NCI-H345 treated with DMSO at 0.1 percent for 48 hours (cell line): ENCODE results near the gene CADM2.

Source experiments
- DNase-seq: peaks from one replicate; lab custom pipeline; 2025; ENCODE audit not compliant: unreplicated experiment; lab: John Stamatoyannopoulos, UW

Gene CADM2

DNA sequence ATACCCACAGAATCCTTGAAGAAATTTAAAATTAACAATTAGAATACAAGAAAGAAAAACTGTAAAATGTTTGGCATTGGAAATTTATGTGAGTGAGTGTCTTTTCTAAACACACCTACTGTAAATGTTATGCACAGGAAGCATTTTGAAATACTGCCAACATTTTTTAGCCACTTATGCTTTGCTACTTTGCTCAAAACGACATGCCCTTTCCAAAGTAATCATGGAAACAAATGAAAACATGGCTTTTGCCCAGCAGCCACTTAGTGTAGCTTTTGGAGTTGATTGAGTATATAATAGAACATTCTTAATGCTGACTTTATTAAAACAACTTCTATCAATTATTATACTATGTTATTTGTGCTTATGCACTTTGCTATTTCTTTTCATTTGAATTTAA is 823.0 kb downstream of the CADM2 start:
- DNase-seq: peak; percentile 8

- no peak for DNase-seq
Observed at GRCh38 chr3:85783291-85783690, 824.5 kb downstream of the CADM2 start.

- DNase-seq: no peak
Observed at GRCh38 chr3:85785766-85786165, 827.0 kb downstream of the CADM2 start.

DNA sequence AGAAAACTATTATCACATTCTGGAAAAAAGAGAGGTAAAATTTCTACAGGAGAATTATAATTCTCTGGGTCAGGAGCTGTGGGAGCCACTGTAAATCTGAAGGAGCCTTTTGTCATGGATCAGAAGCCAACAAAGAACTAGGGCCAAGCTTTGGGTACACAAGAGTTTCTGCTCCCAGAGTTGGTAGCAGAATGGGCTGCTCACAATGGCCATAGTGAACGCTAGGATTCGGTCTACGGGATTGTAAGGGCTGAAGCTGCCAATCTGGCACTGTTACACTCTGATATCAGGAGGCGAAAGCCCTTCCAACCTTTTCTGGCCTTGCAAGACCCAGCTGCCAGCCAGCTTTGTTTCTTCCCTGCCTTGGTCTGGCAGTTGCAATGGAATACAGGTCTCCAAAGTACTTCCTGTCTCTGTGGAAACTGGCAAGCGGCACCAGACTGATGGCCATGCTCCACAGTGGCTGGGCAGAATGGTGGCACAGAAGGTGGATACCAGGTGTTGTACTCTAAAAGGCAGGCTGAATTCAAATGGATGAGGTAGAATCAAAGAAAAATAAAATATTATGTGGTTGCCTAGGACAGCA is 831.7 kb downstream of the CADM2 start:
- DNase-seq: no peak

DNA sequence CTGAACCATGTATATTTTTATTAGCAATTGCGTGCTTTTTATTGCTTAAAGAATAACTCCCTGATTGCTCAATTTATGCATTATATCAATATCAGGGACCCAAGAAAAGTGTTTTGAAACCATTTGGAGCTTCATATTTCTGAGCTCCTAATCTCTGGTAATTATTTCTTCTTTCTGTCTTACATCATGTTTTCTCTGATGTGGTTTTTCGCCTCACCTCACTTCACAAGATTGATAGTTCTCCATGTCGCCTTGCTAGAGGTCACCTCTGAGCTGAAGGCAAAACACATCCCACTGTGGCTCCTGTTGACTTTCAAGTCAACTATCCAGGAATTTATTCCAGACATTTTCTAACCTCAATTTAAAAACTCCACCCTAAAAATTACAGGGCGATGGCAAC is 837.4 kb downstream of the CADM2 start:
- no peak for DNase-seq

- no peak for DNase-seq
Observed at GRCh38 chr3:85800676-85801075, 841.9 kb downstream of the CADM2 start.

DNA sequence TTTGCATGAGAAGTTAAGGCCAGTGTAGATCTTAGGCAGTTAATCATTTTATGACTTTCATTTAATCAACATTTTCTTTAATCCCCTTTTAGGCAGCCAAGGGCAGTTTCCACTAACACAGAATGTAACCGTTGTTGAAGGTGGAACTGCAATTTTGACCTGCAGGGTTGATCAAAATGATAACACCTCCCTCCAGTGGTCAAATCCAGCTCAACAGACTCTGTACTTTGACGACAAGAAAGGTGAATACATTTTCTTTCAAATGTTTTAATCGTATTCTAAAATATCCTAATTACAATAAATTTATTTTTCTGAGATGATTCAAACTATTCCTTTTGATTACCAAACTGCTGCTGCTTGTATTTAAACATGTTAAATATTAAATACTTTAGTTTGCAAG is 843.2 kb downstream of the CADM2 start:
- DNase-seq: no peak

DNA sequence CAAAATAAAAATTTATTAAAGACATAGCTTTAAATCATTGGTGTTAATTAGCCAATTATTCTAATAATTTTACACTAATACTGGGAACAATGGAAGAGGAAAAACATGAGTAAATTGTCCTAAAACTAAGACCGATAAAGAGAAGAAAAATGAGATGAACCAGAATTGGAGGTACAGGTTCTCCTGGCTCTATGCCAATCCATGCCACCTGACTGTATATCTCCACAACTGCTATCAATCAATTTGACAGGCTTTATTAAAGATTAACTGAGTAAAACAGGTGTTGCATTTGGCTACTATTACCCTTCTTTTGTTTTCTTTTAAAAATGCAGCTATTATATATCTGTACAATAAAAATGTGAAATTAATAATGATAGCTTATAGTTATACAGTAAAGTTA is 850.0 kb downstream of the CADM2 start:
- no peak for DNase-seq

DNA sequence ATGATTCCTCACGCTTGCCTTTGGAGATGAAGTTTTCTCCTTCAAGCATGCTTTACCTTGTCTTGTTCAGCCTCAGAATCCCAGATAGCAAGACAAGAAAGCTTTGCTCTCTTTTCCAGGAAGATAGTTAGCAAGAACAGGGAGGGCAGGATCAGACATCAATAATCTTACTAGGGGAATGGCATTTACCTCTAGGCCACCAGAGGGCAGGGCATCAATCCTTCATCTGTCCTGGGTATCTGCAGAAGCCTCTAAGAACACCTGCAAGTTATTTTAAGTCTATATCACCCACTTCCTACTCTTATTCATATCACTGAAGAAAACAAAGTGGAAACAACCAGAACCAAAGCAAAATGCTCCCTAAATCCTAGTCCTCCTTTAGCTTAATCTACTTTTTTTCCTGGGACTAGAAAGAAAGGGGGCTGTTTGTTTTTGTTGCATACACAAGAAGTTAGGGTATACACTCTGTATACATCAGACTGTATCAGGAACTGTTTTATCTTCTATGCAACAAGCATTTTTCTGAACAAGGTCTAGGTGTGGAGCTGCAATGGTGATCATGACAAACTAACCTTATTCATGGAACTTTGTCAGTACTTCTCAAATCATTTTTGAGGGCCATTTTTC is 862.5 kb downstream of the CADM2 start:
- DNase-seq: peak; percentile 4

GRCh38 chr3:85835857-85836440 is 877.2 kb downstream of the CADM2 start:
- no peak for DNase-seq

GRCh38 chr3:85837402-85837801 is 878.6 kb downstream of the CADM2 start:
- DNase-seq: no peak

GRCh38 chr3:85838921-85839320 is 880.1 kb downstream of the CADM2 start:
- peak; percentile 36 for DNase-seq

DNA sequence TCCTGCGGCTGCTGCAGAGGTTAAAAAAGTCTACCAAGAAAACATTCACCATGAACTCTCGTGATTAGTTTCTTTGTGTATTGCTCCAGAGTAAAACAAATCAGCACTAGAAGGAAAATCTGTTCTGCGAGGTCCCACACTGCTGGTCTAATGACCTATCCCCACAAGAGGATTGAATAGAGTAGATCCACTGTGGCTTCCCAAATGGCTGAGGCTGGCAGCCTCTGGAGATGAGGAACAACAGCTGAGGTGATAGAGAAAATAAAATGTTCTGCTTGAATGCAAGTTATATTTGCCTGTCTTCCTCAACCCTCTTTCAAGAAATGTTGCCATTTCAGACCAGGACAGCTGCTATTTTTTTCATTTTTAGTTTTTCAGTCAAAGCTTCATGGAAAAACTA is 883.3 kb downstream of the CADM2 start:
- no peak for DNase-seq

DNA sequence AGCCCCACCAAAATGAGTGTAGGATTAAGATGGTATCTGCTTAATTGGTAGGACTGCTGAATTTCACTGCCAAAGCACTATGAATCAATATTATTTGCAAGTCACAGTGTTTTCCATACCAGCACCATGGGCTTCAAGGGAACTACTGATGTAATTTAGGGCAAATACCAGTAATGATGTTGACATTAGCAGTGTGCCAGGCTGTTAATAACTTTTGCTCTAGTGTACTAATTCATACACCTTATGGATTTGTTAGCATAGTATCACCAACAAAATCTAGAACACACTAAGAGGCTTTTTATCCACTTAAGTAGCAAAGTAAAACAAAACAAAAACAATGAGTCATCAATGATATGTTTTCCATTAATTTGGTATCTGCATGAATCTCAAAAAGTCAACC is 888.2 kb downstream of the CADM2 start:
- no peak for DNase-seq

DNA sequence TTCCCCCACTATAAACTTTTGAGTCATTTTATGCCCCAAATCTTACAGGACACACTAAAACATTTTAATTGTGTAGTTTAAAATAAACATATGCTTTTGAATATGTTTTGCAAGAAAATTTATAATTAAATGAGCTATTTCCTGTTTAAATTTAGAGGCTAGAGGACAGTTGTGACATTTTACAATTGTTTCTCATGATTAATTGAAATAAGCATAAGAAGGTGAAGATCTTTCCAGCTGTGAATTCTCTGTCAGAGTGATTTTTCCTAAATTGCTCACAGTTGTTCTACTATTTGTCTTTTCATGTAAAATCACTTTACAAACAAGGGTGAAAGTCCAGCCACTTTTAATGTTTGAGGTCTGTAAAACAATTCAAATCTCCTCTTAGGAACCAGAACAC is 892.3 kb downstream of the CADM2 start:
- DNase-seq: no peak

- DNase-seq: no peak
Observed at GRCh38 chr3:85853805-85854204, 895.0 kb downstream of the CADM2 start.

- no peak for DNase-seq
Observed at GRCh38 chr3:85862893-85863455, 904.2 kb downstream of the CADM2 start.

- no peak for DNase-seq
Observed at GRCh38 chr3:85864896-85865295, 906.1 kb downstream of the CADM2 start.

DNA sequence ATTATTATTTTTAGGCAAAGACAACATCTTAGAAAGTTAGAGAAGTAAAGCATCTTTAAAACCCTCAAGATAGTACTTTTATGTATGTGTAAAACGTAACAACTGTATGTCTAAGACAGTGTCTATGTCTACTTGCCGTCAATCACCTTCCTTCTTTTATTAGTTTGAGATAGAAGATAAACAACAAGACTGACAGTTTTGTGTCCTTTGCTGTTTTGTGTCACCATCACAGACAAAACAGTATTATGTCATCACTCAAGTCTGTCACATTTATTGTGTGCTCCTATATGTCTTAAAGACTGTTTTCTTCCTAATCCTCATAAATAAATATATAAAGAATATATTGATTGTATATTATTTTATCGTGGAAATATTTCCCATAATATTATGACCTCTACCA is 908.3 kb downstream of the CADM2 start:
- no peak for DNase-seq

DNA sequence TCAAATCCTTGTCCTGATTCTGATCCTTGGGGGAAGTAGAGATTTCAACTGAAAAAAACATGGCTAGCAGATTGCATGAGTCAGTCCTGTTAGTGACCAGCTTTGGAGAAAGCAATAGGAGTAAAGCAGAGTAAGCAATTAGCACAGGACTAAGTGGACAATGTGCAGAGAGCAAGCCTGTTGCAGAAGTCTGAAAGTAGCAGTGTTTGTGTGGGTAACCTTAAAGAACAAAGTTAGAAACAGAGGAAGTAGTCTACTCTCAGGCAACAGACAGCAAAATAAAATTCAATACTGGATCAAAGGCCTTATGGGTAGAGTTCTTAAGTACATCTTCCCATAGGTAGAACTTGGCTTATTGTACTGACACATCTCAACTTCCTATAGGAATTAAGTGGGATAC is 916.8 kb downstream of the CADM2 start:
- DNase-seq: no peak

DNA sequence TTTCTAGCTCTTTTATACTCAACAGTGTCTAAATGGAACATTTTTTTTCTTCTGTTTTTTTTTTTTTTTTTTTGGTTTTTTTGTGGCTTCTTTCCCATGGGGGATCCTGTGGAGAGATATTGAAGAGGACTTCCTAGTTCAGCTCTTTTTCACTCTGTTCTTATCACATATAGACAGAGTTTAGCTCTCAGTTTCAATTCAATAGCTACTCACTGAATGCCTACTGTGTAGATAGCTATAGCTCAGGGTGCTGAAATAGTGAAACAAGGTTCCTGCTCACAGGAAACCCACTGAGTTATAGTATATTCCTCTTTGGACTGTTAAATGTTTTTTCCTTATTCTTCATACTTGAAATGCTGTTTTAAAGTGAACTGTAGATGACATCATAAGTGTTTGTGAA is 918.8 kb downstream of the CADM2 start:
- DNase-seq: no peak

GRCh38 chr3:85881833-85882393 is 923.1 kb downstream of the CADM2 start:
- DNase-seq: no peak
